Left lobe of liver (tissue), 2 donors: ENCODE measurements around the gene TEX54. TPM values are rescaled to one million over a fixed set of nuclear protein-coding genes. Genes with fewer than 3 reads are reported as not detected.
"Not testable (repeated sequence)": the region's sequence is repeated elsewhere in the genome, so short reads cannot be mapped to it uniquely, and the experiment has no call there.

Experiments
- ATAC-seq: fragments of 200-7000 bp; cut with Tn5 transposase; one replicate; pipeline ENCODE4 v1.9.1; 2020; ENCODE audit warnings: mild to moderate bottlenecking, moderate library complexity
- DNase-seq: peaks from one replicate; pipeline ENCODE4 v3.0.0-alpha.2; 2020; ENCODE audit warnings: low spot score
- total RNA-seq: library from RNA; stranded (reverse); gene quantifications from one replicate; pipeline ENCODE4 v1.2.1, GENCODE V29; 2021
- donor health status: DM: no; HTN: no; CAD: no; lungs with moderate emphysema.
- donor health status: DM: no; HTN: yes; CAD: no.

The TEX54 gene
- total RNA-seq, 1 donor from 2014 or later, result not detected

DNA sequence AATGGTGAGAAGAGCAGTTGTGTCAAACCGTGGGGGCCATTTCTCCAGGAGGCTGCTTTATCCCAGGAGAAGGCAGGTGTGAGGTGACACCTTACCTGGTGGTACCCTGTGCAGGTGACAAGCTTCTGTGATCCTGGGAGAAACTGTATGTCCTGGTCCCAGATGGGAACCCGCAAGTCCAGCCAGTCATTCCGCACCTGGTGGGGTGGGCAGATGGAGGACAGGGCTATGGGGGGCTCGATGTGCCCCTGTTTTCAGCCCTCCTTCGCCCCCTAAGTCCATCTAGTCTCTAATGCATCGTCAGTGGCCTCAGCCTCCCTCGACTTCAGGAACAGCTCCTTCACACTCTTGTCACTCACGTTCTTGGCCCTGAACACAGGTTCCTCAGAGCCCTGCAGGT is 2.7 kb upstream of the TEX54 start:
- no peak for DNase-seq
- no peak for ATAC-seq

DNA sequence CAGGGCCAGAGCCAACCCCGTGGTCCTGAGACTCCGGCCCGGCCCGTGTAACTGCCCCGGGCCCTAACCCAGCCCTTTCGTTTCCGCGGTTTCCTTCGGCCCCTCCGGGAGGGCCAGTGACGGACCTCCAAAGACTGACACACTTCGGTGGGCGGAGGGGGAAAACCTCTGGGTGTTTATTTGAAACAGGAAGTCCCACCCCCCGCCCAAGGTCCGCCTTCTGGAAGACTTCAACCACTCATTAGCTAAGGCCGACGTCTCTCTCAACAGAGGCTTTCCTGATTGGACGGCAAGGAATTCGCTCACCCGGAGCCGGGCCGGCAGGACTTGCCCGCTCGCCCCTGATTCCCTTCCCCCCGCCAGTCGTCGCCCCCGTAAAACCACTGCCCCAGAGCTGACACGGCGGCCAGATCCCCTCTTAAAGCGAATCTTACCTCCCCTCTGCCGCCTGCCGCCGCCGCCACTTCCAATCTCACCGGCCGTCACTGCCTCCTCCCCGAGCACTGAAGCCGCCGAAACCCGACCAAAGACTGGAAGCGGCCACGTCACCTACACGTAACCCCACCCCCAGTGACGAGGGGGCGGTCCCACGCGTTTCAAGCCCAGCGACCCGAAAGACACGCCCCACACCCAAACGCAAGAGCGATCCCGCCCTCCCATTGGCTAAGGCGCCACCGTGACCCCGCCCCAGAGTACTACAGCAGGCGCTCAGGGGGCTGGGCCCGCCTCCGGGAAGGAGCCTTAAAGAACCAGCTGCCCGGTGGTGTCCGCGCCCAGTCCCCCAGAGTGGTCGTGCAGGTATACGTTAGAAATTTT is 913 bp downstream of the TEX54 start, which contains the start of gene STX5:
TSS of gene STX5 (minus strand) at position 532 of the 816 bp plus-strand sequence. CDS start 808 bp downstream, outside the sequence.
- DNase-seq, result peak; percentile 100
- peak; percentile 95 for ATAC-seq

DNA sequence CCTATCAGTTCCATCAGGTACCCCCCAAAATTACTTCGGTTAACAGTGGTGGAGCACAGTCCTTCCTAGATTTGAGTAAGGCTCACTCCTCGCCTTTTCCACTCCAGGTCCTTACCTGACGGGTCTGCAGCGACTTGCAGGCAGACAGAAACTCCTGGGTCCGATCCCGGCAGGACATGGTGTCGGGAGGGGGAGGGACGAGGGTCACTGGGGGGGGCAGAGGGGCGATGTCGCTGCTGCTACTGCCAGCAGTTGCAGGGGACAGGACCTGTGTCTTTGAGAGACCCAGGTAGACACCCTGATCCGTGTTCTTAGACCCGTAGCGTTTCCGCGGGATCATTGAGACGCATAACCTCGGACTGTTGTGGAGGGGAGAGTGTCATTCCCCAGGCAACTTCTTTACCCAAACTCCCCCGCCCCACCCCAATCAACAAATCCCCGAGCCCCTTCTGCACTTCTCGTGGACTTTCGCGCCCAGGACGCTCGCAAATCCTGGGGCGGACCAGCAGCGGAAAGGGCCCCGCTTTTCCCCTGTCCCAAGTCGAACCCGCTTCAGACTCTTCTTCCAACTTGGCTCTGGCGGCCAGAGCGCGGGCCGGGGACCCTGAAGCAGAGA is 1.6 kb downstream of the TEX54 start:
- no peak for ATAC-seq
- DNase-seq, result no peak

DNA sequence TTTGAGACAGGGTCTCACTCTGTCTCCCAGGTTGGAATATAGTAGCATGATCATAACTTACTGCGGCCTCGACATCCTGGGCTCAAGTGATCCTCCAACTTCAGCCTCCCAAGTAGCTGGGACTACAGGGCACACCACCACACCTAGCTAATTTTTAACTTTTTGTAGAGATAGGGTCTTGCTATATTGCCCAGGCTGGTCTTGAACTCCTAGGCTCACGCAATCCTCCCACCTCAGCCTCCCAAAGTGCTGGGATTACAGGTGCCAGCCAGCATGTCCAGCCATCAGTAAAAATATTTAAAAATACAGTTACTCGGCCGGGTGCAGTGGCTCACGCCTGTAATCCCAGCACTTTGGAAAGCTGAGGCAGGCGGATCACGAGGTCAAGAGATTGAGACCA is 4.5 kb downstream of the TEX54 start:
- ATAC-seq, DNase-seq: not testable (repeated sequence)

DNA sequence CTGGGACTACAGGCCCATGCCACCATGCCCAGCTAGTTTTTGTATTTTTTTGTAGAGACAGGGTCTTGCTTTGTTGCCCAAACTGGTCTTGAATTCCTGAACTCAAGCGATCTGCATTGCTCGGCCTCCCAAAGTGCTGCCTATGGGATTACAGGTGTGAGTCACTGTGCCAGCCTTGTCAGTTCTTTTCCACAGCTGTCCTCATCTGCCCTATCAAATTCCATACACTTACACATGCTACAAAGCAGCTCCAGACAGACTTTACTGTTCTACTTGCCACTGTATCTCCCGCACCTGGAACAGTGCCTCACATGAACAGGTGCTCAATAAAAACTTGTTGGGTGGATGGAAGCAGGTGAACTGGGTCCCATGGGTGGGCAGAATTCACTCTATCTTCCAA is 9.0 kb downstream of the TEX54 start:
- DNase-seq (no peak), ATAC-seq (no peak)

DNA sequence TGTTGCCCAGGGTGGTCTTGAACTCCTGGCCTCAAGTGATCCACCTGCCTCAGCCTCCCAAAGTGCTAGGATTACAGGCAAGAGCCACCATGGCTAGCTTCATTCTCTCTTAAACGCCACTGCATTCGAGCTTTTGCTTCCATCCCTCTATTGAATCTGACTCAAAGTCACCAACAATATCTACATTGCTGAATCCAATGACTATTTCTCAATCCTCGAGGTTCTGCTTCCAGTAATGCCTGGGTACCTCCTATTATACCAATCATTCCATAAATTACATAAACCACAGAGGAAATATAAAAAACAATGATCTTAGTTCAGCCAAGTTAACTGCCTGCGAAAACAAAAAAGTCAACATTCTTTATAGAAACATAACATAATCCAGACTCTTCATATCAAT is 15.5 kb downstream of the TEX54 start:
- DNase-seq, result no peak
- no peak for ATAC-seq

DNA sequence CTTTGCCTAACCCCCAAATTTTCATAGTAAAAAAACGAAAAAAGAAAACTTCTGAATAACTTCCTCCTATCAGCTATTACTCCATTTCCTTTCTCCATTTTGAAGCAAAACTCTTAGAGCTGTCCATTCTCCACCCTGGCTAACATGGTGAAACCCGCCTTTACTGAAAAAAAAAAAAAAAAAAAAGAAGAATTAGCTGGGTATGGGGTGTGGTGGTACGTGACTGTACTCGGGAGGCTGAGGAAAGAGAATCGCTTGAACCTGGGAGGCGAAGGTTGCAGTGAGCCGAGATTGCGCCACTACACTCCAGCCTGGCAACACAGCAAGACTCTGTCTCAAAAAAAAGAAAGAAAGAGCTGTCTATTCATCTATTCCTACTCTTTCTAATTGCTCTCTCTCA is 16.1 kb downstream of the TEX54 start:
- ATAC-seq, result no peak
- no peak for DNase-seq

DNA sequence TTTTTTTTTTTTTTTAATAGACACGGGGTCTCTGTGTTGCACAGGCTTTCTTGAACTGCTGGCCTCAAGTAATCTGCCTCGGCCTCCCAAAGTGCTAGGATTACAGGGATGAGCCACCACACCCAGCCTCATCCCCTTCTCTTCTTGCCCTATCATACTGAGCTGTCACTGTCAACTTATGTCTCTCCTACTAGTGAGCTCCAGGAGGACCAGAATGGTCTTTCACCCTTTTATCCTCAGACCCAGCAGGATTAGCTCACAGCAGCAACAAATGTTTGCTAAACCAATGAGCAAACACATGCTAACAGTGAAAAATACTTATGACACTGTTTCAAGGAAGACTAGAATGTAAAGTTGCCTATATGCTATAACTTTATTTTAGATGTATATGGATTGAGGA is 21.0 kb downstream of the TEX54 start:
- ATAC-seq (no peak), DNase-seq (no peak)

DNA sequence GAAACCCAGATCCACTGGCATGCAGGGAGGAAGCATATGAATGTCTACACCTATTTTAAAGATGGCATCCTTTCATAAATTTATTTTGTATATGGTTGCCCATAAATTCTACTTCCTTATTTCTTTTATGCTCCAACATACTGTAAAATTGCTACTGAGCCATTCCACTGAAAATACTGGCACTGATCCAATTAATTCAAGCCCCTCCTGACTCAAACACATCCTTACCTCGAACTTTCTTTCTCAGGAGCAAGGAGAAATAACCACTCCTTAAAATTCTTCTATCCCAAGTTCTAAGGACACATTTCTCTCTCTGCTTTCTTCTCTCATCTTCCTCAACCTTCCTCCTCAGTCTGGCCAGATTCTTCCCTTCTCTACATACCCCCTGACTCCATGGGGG is 21.9 kb downstream of the TEX54 start:
- no peak for DNase-seq
- ATAC-seq, result no peak

DNA sequence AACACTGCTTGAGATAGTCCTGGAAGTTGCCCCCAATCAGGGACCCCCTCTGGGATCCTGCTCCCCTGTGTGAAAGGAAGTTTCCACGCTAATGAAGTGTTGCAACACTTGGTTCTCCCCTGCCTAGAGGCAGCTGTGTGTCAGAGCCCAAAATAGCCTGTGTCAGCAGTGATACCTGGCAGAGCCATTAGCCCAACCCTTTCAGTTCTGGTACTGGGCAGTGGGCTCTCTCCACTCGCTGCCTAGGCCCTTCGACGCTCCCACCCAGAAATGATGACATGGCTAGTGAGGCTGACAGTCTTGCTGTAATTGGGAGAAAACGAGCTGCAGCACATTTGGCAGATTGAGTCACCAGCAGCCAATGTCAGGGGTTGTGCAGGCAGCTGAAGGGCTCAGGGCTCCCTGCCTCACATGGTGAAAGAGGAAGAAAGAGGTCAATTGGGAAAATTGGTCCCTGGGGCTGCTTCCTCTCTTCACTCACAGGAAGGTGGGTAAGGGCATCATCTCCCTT is 26.0 kb downstream of the TEX54 start:
- ATAC-seq, result peak; percentile 49
- peak; percentile 51 for DNase-seq

DNA sequence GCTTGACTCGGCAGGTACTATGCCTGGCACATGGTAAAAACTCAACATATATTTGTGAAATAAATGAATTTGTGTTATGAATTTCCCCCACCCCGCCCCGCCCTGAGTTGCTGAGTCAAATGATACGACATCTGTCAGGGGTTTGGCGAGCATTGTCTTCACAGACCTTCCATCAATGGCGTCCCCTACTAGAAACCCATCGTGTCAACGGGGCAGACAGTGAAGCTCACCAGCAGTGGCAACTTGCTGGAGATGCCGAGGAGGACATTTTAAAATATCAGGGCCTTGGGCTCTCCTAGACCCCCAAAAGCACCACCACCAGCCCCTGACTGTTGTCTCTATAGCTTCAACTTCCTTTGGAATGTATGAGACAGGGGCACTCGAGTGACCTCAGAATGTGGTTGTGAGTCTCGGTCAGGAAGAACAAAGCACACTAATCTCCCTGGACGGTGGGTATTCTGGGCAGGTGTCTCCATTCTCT is 26.6 kb downstream of the TEX54 start:
- DNase-seq, result no peak

DNA sequence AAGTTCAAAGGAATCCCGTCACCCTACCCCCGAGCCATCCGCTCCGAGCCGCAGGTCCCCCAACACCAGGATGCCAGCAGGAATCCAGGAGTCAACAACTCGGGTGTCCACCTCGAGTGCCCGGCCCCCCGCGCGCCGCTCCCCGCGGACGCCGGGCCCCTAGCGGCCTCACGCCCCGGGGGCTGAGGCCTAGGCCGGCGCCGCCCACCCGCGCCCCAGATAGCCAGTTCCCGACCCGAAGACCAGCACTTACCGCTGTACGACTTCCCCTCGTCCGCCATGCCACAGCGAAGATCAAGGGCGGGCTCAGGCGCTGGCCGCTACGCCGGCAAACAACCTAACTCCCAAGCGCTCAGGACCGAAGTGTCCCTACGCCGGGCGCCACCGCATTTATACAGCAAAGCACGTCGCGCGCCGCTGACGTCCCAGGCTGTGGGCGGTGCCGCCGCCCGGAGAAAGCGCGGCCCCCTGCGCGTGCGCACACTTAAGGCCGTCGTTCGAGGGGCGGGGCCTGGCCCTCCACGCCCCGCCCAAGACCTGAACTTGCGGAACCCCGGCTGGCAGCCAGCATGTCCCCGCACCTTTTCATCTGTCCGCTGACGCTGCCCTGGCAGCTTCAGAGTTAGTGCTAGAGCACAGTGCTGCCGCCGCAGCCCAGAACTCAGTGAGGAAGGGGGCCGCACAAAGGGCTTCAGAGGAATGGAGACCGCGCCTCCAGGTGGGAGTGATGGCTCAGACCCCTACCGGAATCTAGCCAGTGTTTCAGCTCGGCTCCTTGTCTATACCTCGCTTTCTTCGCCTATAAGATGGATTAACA is 27.4 kb downstream of the TEX54 start, which contains the start of gene NXF1:
TSS of gene NXF1 (minus strand) at position 365 of the 817 bp plus-strand sequence. CDS start at position 281, 84 bp downstream.
- ATAC-seq, result peak; percentile 90
- peak; percentile 98 for DNase-seq

More for the DNA sequence above, 26.6 kb downstream of the TEX54 start:
- no peak for ATAC-seq

DNA sequence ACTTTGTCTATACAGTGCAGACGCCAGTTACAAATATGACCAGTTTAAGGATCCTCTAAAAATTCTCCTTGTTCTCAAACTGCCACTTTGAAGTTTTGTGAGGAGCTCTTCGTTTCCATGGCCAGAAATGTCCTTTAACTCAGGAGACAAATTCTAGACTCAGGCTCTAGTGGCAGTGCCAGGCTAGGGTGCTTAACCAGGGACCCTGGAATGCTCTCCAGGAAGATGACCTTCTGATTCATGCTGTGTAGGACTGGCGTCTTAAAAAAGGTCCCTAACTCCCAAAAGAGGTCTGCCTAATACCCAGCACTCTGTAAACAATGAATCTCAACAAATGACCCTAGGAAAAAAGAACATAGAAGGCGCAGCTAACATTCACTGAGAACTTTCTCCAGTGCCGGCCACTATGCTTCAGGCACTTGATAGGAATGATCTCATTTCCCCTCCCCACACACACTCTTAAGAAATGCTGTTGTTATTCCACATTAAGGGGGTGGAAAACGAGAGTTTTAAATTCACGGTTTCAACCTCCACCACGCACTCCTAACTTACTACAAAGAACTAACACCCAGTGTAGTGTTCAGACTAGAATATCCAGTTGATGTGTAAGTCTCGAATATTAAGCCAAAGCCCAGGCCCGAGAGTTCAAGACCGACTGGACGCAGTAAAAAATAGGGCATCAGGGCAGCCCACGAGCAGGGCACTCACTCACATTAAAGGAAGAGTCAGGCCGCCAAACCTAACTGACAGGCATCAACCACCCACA is 28.1 kb downstream of the TEX54 start:
- DNase-seq (no peak), ATAC-seq (peak; percentile 38)

DNA sequence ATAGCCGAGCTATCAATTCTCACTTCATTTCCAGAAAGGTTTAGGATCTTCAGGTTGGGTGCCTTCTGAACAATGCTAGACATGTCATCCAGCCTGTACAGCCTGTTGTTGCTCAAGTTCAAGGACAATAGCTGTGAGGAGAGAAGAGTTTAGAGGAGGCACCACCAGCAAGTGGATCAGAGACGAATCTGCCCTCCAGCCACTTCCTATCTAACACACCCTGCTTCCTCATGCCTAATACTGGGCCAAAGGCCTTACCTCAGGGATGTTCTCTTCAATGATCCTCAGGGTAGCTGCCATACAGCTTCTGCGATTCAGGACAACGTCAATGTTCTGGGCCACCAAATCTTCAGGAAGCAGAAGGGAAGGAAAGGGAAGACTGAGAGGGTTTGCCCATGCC is 31.6 kb downstream of the TEX54 start:
- DNase-seq (no peak), ATAC-seq (no peak)

DNA sequence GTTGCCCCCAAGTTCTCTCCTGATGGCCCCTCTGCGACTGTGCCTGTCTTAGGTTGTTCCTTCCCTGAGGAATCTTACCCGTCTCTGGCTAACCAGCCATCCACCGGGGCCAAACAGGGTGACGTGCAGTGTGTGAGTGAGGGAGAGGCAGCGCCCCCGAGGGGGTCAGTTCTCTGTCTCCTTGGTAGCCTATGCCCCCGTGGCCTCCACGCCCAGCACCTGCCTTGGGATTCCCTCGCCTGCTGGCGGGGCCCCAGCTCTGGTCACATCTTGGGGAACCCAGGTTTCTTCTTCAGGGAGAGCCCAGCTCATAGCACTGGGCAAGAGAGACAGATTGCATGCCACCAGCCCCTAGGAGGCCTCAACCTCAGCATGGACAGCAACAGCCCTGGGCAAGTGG is 33.2 kb downstream of the TEX54 start:
- no peak for DNase-seq

DNA sequence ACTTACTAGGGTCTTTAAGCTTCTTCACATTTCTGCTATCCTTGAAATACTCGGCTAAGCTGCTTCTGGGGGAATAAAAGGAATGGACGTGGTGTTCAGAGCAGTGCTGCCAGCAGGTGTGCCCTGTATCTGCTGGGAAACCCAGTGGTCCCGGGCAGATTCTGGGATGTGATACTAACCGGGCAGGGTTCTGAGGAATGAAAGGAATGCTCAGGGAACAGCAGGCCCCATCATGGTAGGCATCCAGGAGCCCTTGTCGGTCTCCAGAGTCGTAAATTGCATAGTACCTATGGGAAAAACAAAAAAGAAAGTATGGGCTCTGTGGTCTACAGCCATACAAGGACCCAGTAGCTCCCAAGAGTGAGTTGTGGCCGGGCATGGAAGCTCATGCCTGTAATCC is 36.4 kb downstream of the TEX54 start:
- ATAC-seq, result no peak
- DNase-seq, result no peak

More for the DNA sequence above, 33.2 kb downstream of the TEX54 start:
- ATAC-seq, result no peak

DNA sequence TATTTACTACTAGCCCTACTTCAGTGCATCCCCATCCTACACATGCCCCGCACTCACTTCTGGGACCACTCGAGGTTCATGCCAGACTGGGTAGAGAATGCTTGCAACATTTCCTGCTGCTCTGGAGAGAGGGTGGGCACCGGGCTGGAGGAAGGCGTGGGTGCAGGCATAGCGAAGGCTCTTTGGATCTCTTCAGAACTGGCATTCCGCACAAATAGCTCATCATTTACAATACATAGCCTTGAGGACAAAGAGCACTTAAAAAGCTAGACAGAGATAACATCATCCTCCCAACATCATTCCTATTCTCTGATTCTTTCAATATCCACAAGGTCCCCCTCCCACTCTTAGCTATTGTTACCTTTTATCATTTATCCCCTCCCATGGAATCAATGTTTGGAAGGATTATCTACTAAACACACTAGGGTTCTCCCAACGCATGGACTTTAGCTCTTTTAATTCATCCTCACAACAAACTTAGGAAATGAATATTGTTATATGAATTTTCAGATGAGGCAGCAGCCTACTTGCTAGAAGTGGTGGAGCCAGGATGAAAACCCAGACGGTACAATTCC is 38.4 kb downstream of the TEX54 start:
- ATAC-seq, result no peak
- DNase-seq, result no peak

DNA sequence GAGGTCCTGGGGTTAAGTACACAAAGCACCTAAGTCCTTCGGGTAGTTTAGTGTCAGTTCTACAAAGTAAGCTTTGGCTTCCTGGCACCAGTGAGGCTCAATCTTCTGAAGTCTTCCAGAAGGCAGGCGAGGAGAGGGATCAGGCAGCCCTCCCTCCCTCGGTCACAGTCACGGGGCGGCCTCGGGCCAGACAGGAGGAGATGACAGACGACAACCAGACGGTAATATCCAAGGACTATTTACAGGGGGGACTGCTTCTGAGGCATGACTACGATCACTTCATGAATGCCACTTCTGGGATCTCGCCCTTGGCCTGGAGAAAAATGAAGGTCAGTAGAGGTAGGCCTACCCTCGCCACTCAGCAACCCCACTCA is 40.5 kb downstream of the TEX54 start:
- ATAC-seq (no peak), DNase-seq (no peak)

DNA sequence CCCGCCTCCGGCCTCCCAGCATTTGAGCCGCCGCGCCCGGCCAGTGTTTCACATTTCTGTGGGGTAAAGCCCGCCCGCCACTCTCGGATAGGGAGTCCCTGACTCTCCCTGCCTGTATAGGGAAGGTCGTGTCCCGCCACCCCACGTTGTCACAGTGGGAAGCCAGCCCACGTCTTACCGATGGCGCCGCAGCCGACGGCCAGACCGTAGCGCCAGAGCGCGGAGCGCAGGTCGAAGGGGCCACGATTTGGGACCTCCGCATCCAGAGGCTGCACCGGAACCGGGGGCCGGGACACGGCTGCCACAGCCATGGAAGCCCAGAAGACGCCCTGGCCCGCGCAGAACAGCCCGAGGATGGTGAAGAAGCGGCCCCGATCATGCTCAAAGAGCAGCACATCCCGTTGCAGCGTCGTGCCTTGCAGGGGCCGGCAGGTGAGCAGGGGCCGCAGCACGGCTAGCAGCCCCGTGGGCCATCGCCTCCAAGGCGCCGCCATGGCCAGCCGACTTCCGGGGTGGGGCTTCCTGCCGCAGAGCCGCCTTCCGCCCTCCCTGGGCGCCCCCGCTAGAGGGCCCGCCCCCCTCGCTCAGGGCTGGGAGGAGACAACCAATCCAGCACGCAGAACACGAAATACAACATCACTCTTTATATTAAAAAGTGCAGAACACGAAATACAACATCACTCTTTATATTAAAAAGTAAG is 41.0 kb downstream of the TEX54 start, which contains the start of gene TMEM223:
TSS of gene TMEM223 (minus strand) at position 506 of the 701 bp plus-strand sequence. CDS start at position 494, 12 bp downstream.
- ATAC-seq, result peak; percentile 85
- DNase-seq, result peak; percentile 86
